HL-60/S4 treated with phorbol 12-myristate 13-acetate at 8.2 ng/mL for 4 days and 3 days (cell line): ENCODE data around the gene DCTN2.
"Not testable (repeated sequence)": the region's sequence is repeated elsewhere in the genome, so short reads cannot be mapped to it uniquely, and the experiment has no call there.

Experiments
- in situ Hi-C: fragments of 300-500 bp; cut with MboI; formaldehyde crosslinking; loops from 2 replicates; pipeline ENCODE4 v1.15.0; 2022; ENCODE audit warnings: low sequenced_read_pairs

The DCTN2 gene

GRCh38 chr12:57517187-57517586, 29.8 kb downstream of the DCTN2 start:
- in situ Hi-C loops = no loop called here

- in situ Hi-C loops = no loop called here
These were observed 30.3 kb downstream of the DCTN2 start for GRCh38 chr12:57516617-57517153.

- in situ Hi-C loops = no loop called here
These were observed 31.0 kb downstream of the DCTN2 start for GRCh38 chr12:57515934-57516541.

GRCh38 chr12:57515408-57515933, 31.5 kb downstream of the DCTN2 start:
- in situ Hi-C loops = no loop called here

GRCh38 chr12:57514720-57515407, 32.1 kb downstream of the DCTN2 start:
- in situ Hi-C loops = no loop called here

GRCh38 chr12:57514246-57514645, 32.7 kb downstream of the DCTN2 start:
- in situ Hi-C loops = not testable (repeated sequence)

GRCh38 chr12:57513677-57514076, 33.3 kb downstream of the DCTN2 start:
- in situ Hi-C loops = not testable (repeated sequence)

GRCh38 chr12:57513266-57513665, 33.7 kb downstream of the DCTN2 start:
- in situ Hi-C loops = no loop called here

- in situ Hi-C loops = no loop called here
These were observed 34.3 kb downstream of the DCTN2 start for GRCh38 chr12:57512665-57513064.

GRCh38 chr12:57511588-57512325, 35.2 kb downstream of the DCTN2 start:
- in situ Hi-C loops = no loop called here

- in situ Hi-C loops = no loop called here
These were observed 35.8 kb downstream of the DCTN2 start for GRCh38 chr12:57511161-57511560.

GRCh38 chr12:57507796-57508195, 39.2 kb downstream of the DCTN2 start:
- in situ Hi-C loops = not testable (repeated sequence)

GRCh38 chr12:57506541-57506940, 40.5 kb downstream of the DCTN2 start:
- in situ Hi-C loops = not testable (repeated sequence)

- in situ Hi-C loops = not testable (repeated sequence)
These were observed 44.6 kb downstream of the DCTN2 start for GRCh38 chr12:57502311-57502969.

GRCh38 chr12:57500213-57500612, 46.8 kb downstream of the DCTN2 start:
- in situ Hi-C loops = no loop called here

GRCh38 chr12:57498571-57498970, 48.4 kb downstream of the DCTN2 start:
- in situ Hi-C loops = no loop called here

- in situ Hi-C loops = no loop called here
These were observed 48.9 kb downstream of the DCTN2 start for GRCh38 chr12:57498132-57498502.

- in situ Hi-C loops = no loop called here
These were observed 49.5 kb downstream of the DCTN2 start for GRCh38 chr12:57497223-57498131.

GRCh38 chr12:57496822-57497221, 50.2 kb downstream of the DCTN2 start:
- in situ Hi-C loops = no loop called here
